ENCODE measurements around the gene SALL3. TPM values are rescaled to one million over a fixed set of nuclear protein-coding genes. Genes with fewer than 3 reads are reported as not detected.

SALL3 gene
- total RNA-seq, 4 donors from 2014 or later, result 0.16 TPM; not detected in 3

DNA sequence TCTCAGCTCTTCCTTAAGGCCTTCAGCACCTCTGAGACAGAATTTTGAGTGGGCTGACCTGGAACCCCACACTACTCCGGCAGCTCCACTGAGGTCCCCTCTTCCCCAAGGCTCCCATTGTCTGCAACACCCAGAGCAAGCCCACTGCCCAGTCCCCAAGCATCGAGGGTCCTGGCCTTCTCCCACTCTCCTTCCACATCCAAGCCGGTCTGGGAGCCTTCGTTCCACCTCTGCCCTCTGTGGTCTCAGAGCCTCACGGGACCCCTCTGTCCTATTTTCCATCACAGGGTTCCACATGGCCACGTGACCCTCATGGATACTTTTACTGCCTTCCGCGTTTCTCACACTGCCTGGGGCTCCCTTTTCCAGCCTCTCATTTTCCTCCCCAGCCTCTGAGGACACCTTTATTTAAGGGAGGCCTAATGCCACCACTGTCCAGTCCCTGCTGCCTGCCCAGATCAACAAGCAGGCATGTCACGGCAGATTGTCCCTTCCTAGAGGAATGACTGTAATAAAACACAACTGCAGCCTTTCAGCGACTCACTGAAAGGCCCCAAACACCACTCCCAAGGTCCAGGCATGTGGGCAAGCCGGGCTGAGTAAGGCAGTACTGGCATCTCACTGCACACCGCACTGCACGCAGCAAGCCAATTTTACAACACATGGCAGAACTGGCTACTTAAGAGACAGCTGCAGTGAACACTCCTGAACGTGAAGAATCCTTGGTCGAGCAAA lies 7.9 kb upstream of the SALL3 start:
- intact Hi-C loops (cut with DNase I; ENCODE audit: low total_unique reads), result no loop called here
- TF ChIP-seq, protein P1, sequence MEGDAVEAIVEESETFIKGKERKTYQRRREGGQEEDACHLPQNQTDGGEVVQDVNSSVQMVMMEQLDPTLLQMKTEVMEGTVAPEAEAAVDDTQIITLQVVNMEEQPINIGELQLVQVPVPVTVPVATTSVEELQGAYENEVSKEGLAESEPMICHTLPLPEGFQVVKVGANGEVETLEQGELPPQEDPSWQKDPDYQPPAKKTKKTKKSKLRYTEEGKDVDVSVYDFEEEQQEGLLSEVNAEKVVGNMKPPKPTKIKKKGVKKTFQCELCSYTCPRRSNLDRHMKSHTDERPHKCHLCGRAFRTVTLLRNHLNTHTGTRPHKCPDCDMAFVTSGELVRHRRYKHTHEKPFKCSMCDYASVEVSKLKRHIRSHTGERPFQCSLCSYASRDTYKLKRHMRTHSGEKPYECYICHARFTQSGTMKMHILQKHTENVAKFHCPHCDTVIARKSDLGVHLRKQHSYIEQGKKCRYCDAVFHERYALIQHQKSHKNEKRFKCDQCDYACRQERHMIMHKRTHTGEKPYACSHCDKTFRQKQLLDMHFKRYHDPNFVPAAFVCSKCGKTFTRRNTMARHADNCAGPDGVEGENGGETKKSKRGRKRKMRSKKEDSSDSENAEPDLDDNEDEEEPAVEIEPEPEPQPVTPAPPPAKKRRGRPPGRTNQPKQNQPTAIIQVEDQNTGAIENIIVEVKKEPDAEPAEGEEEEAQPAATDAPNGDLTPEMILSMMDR (IDR thresholded peaks at IDR 0.05), result no peak
- no peak for TF ChIP-seq POLR2A (IDR thresholded peaks at IDR 0.05)
- peak in 1 of 2 donors; percentile 66 for DNase-seq (ENCODE audit: low spot score in 2 of 2)
- 62 to 67% methylated on average over 15 of the region's 15 CpGs for WGBS, 2 donors
- H3K4me3 ChIP-seq (ENCODE audit: low read depth, poor library complexity, severe bottlenecking), result no peak overlapping the region

DNA sequence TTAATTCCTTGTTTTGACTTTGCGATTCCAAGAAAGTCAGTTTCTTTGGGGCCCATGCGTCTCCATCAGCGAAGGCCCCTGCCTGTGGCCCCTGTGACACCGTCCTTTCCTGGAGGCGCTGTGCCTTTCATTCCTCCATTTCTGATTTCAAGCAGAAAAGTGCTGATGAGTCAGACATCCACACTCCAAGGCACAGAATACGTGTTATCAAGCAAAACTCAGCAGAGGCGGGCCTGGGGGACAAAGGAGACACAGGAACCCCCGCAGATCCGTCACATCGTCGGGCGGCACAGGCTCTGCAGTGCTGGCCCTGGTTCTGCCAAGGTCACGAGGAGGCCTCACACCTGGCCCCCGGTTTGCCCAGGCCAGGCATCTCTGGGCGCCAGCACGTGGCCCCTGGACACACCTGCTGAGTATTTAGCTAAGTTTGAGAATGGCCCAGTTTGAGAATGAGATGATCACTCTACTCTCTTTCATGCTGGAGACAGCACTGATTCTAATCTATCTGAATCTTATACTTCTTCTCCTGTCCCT lies 7.2 kb upstream of the SALL3 start:
- DNase-seq (ENCODE audit: low spot score in 2 of 2), result peak in 1 of 2 donors; percentile 71
- intact Hi-C loops (cut with DNase I; ENCODE audit: low total_unique reads), result no loop called here
- no peak for TF ChIP-seq POLR2A (IDR thresholded peaks at IDR 0.05)
- TF ChIP-seq, protein P1 (IDR thresholded peaks at IDR 0.05), result no peak
- WGBS, 2 donors, result 61 to 62% methylated on average over 16 of the region's 16 CpGs
- no peak overlapping the region for H3K4me3 ChIP-seq (ENCODE audit: low read depth, poor library complexity, severe bottlenecking)

DNA sequence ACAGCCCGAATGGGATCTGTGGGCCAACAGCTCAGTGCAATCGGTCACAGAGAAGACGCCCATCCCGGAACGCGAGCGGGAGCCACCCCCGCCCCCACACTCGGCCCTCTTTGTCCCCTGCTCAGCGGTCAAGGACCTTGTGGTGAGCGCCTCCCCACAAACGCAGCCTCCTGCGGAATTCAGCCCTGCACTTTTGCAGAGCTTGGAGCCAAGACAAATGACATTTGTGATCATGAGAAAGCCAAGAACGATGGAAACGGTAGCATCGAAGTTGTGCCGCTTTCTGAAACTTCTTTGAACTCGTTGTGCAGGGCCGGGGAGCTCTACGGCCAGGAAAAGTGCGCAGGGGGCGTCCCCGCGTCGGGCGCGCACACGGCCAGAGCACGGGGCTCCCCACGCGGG lies 6.7 kb upstream of the SALL3 start:
- peak in 1 of 2 donors; percentile 28 for DNase-seq (ENCODE audit: low spot score in 2 of 2)
- WGBS, 2 donors, result 6 to 8% methylated on average over 25 to 30 of the region's 31 CpGs
- TF ChIP-seq POLR2A (IDR thresholded peaks at IDR 0.05), result no peak
- TF ChIP-seq, protein P1 (IDR thresholded peaks at IDR 0.05), result no peak
- no peak overlapping the region for H3K4me3 ChIP-seq (ENCODE audit: low read depth, poor library complexity, severe bottlenecking)
- intact Hi-C loops (cut with DNase I; ENCODE audit: low total_unique reads), result no loop called here

DNA sequence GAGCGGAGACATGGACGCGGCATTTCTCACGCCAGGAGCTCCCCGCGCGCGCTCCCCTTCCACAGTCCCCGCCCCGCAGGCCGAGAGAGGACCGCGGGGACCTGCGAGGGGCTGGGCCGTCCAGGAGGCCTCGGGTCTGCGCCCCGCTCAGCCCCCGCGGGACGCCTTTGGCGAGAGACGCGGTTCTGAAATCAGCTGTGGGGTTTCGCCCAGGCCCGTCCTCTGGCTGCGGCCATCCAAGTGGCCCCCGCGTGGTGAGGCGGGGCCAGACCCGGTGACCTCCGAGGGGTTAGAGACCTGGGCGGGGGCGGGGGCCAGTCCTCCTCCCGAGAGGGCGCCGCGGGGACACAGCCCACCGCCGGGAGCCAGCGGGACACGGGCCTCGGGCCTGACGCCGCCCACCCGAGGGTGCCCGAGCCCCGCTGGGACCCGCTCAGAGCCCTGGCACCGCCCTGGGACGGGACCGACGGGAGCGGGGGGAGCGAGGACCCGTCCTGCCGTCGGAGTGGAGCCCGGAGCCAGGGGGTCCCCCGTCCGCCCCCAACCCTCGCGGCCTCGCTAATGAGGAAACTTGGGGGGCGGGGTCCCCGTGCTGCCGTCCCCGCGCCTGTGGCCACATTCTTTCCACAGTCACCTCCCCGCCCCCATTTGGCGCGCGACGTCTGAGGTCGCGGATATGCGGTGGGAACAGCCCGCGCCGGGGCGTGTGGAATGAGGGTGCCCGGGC lies 6.1 kb upstream of the SALL3 start:
- H3K4me3 ChIP-seq (ENCODE audit: low read depth, poor library complexity, severe bottlenecking), result no peak overlapping the region
- intact Hi-C loops (cut with DNase I; ENCODE audit: low total_unique reads), result no loop called here
- WGBS, 2 donors, result 2 to 5% methylated on average over 12 to 69 of the region's 82 CpGs
- peak in 1 of 2 donors; percentile 57 for DNase-seq (ENCODE audit: low spot score in 2 of 2)
- TF ChIP-seq, protein P1 (IDR thresholded peaks at IDR 0.05), result no peak
- no peak for TF ChIP-seq POLR2A (IDR thresholded peaks at IDR 0.05)

DNA sequence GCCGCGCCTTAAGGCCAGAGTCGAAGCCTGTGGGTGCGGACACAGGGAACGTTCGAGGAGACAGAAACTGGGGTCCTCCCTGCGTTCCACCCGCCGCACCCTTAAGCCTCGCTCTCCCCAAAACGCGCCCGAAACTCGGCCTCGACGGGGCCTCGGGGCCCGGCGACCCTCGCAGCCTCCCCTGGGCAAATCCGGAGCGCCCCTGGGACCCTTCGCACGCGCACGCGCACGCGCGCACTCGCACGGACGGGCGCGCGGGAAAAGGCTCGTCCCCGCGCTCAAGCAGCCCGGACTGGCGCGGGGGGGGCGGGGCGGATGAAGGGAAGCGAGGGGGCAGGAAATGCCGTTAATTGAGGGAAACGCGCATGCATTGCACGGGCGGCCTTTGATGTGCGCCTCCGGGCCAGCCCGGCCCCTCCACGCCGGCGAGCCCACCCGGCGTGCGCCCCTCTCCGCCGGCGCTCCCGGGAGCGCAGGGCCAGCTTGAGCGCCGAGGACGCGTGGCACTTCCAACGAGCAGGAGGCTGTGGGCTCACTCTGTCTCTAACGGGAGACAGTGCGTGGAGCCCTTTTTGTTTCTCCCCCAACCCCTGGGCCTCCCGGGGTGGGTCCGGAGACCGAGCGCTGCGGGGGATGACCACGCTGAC lies 5.4 kb upstream of the SALL3 start:
- TF ChIP-seq POLR2A (IDR thresholded peaks at IDR 0.05), result no peak
- TF ChIP-seq, protein P1 (IDR thresholded peaks at IDR 0.05), result no peak
- DNase-seq (ENCODE audit: low spot score in 2 of 2), result peak in 1 of 2 donors; percentile 65
- 2 to 4% methylated on average over 35 to 56 of the region's 77 CpGs for WGBS, 2 donors
- no peak overlapping the region for H3K4me3 ChIP-seq (ENCODE audit: low read depth, poor library complexity, severe bottlenecking)
- intact Hi-C loops (cut with DNase I; ENCODE audit: low total_unique reads), result no loop called here

All from lower leg skin (tissue), 4 donors.